ENCODE data around the gene OR2T3. TPM values are rescaled to one million over a fixed set of nuclear protein-coding genes. Genes with fewer than 3 reads are reported as not detected.
"Not testable (repeated sequence)": the region's sequence is repeated elsewhere in the genome, so short reads cannot be mapped to it uniquely, and the experiment has no call there.

Gene OR2T3
- total RNA-seq (2014; rRNA removed; shearing (Covaris generic)): not detected in 2 replicates

- not testable (repeated sequence) for DNase-seq (ENCODE audit: low spot score)
Observed at GRCh38 chr1:248473051-248473450, at the start of gene OR2T3. Gene OR2T3, plus strand, starts transcription at chr1:248473351. Its CDS starts 0 bp downstream, at chr1:248473351.

- not testable (repeated sequence) for DNase-seq (ENCODE audit: low spot score)
Observed at GRCh38 chr1:248427526-248428191, 45.5 kb upstream of the OR2T3 start.

GRCh38 chr1:248428192-248428533 lies 45.0 kb upstream of the OR2T3 start:
- not testable (repeated sequence) for DNase-seq (ENCODE audit: low spot score)

- not testable (repeated sequence) for DNase-seq (ENCODE audit: low spot score)
Observed at GRCh38 chr1:248431683-248432082, 41.5 kb upstream of the OR2T3 start.

- not testable (repeated sequence) for DNase-seq (ENCODE audit: low spot score)
Observed at GRCh38 chr1:248432201-248432600, 41.0 kb upstream of the OR2T3 start.

GRCh38 chr1:248433811-248434415 lies 39.2 kb upstream of the OR2T3 start:
- DNase-seq (ENCODE audit: low spot score): not testable (repeated sequence)

GRCh38 chr1:248434913-248435312 lies 38.2 kb upstream of the OR2T3 start:
- not testable (repeated sequence) for DNase-seq (ENCODE audit: low spot score)

GRCh38 chr1:248436303-248436702 lies 36.8 kb upstream of the OR2T3 start:
- DNase-seq (ENCODE audit: low spot score): not testable (repeated sequence)

GRCh38 chr1:248438668-248439067 lies 34.5 kb upstream of the OR2T3 start:
- DNase-seq (ENCODE audit: low spot score): not testable (repeated sequence)

GRCh38 chr1:248439283-248439682 lies 33.9 kb upstream of the OR2T3 start:
- DNase-seq (ENCODE audit: low spot score): not testable (repeated sequence)

GRCh38 chr1:248442500-248443277 lies 30.5 kb upstream of the OR2T3 start:
- DNase-seq (ENCODE audit: low spot score): not testable (repeated sequence)

- DNase-seq (ENCODE audit: low spot score): not testable (repeated sequence)
Observed at GRCh38 chr1:248444603-248445002, 28.5 kb upstream of the OR2T3 start.

GRCh38 chr1:248445399-248445798 lies 27.8 kb upstream of the OR2T3 start, which contains the start of gene OR2T2:
Gene OR2T2, plus strand, starts transcription at chr1:248445637. Its CDS starts 7,161 bp downstream, at chr1:248452798.
- DNase-seq (ENCODE audit: low spot score): not testable (repeated sequence)

GRCh38 chr1:248448409-248449074 lies 24.6 kb upstream of the OR2T3 start:
- not testable (repeated sequence) for DNase-seq (ENCODE audit: low spot score)

GRCh38 chr1:248449821-248450465 lies 23.2 kb upstream of the OR2T3 start:
- DNase-seq (ENCODE audit: low spot score): not testable (repeated sequence)

GRCh38 chr1:248450466-248451145 lies 22.5 kb upstream of the OR2T3 start:
- not testable (repeated sequence) for DNase-seq (ENCODE audit: low spot score)

GRCh38 chr1:248453619-248454018 lies 19.5 kb upstream of the OR2T3 start:
- DNase-seq (ENCODE audit: low spot score): not testable (repeated sequence)

- not testable (repeated sequence) for DNase-seq (ENCODE audit: low spot score)
Observed at GRCh38 chr1:248455045-248455444, 18.1 kb upstream of the OR2T3 start.

GRCh38 chr1:248456635-248457034 lies 16.5 kb upstream of the OR2T3 start:
- DNase-seq (ENCODE audit: low spot score): not testable (repeated sequence)

- DNase-seq (ENCODE audit: low spot score): not testable (repeated sequence)
Observed at GRCh38 chr1:248459117-248459516, 14.0 kb upstream of the OR2T3 start.

- DNase-seq (ENCODE audit: low spot score): no peak
Observed at GRCh38 chr1:248471154-248471553, 2.0 kb upstream of the OR2T3 start.
